NOMO-1 (cell line): ENCODE results near the gene TGFBR3.

ENCODE experiments used
- DNase-seq, 2 experiments: peaks; one replicate each; lab custom pipeline; 2025; ENCODE audit not compliant: unreplicated experiment in 2 of 2; lab: John Stamatoyannopoulos, UW

Gene TGFBR3

GRCh38 chr1:91699339-91699974 lies 186.5 kb downstream of the TGFBR3 start:
- DNase-seq: no peak

DNA sequence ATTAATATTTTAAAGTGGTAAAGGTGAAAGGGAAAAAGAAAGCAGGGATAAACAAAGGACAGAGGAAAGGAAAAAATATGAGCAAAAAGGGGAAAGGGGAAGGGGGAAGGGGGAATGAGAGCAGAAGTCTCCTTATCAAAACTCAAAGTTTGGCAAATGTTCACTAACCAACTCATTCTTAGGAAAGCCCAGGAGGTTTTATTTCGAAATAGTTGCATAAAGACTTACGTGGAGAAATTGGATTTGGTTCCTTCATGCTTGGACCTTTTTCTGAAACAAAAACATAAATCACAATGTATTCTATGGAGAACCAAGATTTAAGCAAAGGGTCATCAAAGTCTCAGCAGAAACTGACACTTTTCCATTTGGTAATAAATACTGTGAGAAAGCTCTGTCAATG lies 188.1 kb downstream of the TGFBR3 start:
- no peak for DNase-seq

GRCh38 chr1:91697416-91697815 lies 188.5 kb downstream of the TGFBR3 start:
- no peak for DNase-seq

- no peak for DNase-seq
These were observed 189.6 kb downstream of the TGFBR3 start for GRCh38 chr1:91696321-91696720.

- DNase-seq: no peak
These were observed 192.4 kb downstream of the TGFBR3 start for GRCh38 chr1:91693557-91693956.

GRCh38 chr1:91691525-91691924 lies 194.4 kb downstream of the TGFBR3 start:
- DNase-seq: no peak

DNA sequence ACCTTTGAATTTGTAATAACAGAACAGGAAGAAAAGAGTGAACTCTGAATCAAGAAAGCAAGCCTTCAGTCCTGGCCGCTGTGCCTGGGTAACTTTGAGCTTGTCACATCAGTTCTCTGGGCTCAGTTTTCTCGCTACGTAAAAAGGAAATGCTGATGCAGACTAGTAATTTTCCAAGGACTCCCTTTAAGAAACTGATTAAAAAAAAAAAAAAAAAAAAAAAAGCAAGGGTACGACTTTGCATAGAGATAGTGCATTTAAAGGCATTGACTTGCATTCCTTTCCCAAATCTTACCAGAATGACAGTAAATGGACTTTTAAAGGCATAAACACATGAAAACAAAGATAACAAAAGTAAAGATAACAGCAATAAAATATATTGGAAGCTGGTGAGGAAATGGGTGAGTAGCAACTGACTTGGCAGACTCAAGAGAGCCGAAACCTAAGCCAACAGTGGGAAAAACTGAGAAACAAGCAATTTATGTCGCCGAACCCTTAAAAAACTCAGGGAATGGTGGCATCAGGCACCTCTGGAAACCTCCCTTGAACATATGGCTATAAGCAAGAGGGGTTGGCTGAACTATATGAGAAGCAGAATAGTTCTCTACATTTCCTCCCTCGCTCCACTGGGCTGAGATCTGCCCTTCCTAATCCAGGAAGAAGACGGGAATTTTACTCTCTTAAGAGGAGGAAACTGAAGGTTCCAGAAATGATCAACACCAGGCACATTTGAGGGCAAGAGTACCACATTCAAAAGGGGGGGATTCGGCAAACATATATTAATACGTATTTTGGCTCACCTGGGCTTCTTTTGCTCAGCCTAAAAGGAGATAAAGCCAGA lies 196.1 kb downstream of the TGFBR3 start:
- no peak for DNase-seq

DNA sequence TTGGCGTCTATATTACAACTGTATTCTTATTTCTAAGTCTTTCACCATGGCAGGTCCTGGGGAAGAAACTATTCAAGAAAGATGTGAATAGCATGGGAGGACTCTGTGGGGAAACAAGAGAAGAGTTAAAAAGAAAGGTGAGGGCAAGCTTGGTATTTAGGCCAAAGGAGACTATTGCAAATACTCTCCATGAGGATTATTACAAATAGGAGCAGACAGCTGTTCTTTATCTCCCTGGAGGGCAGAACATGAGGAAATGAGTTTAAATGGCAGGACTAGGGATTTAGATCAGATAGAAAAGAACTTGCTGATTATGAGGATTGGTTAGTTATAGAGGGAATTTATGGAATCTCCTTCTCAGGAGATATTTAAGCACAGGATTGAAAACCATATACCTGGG lies 198.5 kb downstream of the TGFBR3 start:
- DNase-seq: no peak

- no peak for DNase-seq
These were observed 200.0 kb downstream of the TGFBR3 start for GRCh38 chr1:91685994-91686393.

- DNase-seq: no peak
These were observed 201.3 kb downstream of the TGFBR3 start for GRCh38 chr1:91684481-91685196.

GRCh38 chr1:91683598-91683951 lies 202.4 kb downstream of the TGFBR3 start:
- no peak for DNase-seq

DNA sequence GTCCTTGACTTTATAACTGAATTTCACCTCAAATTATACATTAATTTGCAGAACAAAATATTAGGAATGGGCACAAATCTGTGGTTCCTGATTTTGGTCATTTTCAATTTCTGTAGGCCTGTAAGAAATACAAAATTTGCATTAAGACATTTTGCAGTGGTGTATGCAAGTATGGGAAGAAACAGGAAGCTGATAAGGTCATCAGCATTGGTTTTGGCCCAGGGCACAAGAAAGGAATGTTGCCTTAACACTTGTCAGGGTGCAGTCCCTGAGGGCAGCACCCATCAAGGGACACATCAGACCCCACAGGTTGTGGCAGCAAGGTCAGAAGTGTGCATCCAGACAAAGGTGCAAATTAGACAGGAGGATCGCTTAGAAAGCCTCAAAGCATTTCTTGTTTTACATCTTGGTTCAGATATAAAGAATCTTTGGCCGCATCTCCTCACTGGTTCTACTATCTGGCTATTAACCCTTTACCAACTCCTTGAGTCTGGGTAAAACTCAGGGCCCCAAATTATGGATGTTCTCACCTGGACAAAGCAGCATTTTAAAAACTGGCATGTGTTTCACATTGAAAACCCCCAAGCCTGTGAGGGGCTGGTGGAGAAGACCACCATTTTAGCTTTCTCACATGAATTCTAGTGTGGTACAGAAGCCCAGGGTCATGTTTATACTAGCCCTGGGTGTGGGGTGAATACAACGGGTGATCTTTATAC lies 202.9 kb downstream of the TGFBR3 start:
- no peak for DNase-seq

- no peak for DNase-seq
These were observed 205.3 kb downstream of the TGFBR3 start for GRCh38 chr1:91680556-91681155.

GRCh38 chr1:91679446-91679845 lies 206.5 kb downstream of the TGFBR3 start:
- no peak for DNase-seq

DNA sequence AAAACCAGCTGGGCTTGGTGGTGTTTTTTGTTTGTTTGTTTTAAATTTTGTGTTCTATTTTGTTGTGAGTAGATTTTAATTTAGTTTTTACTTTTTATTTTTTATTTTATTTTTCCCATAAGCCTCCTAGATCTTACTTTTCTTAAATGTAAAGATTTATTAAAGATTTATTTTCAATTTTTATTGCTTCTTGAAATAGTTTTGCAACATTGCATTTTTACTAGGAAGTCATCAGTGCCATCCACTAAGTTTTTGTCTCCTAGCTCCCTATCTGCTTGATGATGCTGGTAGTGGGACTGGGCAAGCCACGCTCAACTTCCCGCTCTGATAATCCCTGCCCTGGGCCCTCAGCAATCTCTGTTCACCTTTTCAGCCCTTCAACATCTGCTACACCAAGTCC lies 209.9 kb downstream of the TGFBR3 start:
- DNase-seq: no peak

- no peak for DNase-seq
These were observed 211.8 kb downstream of the TGFBR3 start for GRCh38 chr1:91674107-91674506.

DNA sequence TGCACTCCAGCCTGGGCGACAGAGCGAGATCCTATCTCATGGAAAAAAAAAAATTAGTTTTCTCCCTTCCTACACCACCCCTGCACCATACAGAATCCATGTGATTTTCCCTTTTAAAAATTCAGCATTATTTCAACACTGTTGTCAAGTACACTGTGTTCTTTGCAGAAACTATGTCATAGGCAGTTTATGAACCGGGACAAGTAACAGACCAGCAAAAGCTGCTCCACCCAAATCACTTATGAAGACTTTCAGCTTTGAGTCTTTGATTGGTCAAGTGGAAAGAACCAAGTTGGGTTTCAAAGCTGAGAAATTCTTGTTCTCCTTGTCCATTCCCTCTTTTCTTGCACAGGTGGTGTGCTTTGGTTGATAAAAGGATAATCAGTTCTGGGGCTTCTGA lies 212.3 kb downstream of the TGFBR3 start:
- no peak for DNase-seq

GRCh38 chr1:91672601-91673161 lies 213.3 kb downstream of the TGFBR3 start:
- DNase-seq: no peak

DNA sequence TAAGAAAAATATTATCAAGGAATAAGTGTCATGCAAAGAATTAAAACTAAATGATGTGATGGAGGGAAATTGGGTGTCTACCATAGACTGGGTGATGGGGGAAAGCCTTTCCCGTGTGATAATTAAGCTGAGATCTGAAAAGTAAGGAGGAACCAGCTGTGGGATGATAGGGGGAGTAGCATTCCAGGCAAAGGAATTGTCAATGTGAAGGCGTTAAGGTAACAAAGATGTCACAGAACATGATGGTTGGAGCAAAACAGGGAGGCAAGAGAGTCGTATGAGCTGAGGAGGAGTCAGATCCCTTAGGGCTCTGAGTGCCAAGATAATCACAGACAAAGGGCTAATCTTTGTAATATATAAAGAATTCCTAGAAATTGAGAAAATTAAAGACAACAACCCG lies 215.2 kb downstream of the TGFBR3 start:
- no peak for DNase-seq

- no peak for DNase-seq
These were observed 216.2 kb downstream of the TGFBR3 start for GRCh38 chr1:91669584-91670350.
